HK-2 (cell line): ENCODE measurements around the gene AGT.
"Not testable (repeated sequence)": the region's sequence is repeated elsewhere in the genome, so short reads cannot be mapped to it uniquely, and the experiment has no call there.

Source experiments
- DNase-seq: peaks from one replicate; pipeline ENCODE4 v3.0.0-alpha.2; 2018; ENCODE audit not compliant: unreplicated experiment

Gene AGT

DNA sequence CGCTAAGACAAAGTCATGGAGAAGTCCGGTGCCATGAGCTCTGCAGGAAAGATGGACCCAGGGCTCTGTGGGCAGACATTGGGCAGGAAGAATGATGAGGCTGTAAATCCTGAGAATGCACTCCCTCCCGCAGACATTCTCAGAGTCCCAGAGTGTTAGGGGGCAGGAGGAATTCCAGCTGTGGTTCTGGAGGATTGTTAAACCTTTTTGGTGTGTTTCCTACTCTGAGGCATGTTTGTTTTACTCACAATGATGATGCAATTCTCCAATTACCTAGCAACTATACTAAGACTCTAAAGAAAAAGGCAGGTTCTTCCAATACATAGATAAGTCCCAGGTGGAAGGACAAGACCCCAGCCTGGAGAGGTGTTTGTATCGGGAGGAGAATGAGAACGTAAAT lies 30.5 kb upstream of the AGT start:
- DNase-seq, result no peak

DNA sequence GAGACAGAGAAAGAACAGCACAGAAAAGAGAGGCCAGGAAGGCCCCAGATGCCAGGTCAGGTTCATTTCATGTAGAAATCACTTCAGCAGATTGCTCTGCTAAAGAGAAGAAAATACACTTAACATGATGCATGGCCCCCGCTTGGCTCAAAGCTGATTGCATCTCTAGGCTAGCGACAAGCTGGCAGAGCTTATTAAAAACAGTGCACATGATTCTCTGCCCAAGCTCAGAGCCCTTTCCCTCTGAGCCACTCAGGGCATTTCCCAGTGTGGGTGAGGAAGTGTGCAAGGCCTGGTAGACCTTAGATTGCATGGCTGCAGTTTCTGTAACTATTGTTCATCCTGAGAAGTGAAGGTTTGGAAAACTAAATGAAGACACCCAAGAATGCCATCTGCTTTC lies 30.0 kb upstream of the AGT start:
- no peak for DNase-seq

DNA sequence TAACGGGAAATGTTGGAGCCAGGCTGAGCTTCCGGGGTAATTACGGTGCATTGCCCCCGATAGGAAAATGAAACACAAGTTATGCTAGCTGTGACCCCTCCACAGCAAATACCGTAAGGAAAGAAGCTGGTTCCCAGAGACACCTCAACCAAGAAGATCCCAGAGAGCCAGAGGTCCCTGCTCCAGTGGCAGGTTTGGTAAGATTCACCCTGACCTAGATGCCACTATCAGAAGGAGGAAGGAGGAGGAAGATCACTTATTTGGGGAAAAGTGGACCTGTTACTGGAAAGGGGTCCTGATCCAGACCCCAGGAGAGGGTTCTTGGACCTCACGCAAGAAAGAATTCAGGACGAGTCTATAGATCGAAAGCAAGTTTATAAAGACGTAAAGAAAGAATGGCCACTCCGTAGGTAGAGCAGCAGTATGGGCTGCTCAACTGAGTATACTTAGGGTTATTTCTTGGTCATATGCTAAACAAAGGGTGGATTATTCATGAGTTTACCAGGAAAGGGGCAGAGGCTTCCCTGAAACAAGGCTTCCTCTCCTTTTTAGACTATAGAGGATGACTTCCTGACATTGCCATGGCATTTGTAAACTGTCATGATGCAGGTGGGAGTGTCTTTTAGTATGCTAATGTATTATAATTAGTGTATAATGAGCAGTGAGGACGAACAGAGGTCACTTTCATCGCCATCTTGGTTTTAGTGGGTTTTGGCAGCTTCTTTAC lies 25.8 kb upstream of the AGT start:
- no peak for DNase-seq

GRCh38 chr1:230737622-230738262 lies 23.8 kb upstream of the AGT start:
- DNase-seq, result no peak

DNA sequence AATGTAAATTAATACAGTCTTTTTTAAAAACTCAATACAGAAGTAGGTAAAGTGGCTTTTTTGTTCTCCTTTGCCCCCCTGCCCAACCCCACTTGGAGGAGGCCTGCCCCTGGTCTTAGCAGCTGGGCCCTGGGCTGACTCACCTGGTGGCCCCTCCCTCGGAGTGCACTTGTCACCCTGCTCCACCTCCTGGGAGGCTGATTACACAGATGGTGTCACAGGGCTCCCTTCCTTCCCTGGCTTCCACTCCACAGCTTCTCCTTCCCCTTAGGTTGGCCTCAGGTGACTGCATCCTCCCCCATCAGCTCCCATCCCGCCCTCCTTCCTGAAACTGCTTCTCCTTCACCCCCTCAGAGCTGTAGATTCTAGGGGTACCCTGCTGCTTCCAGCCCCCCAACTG lies 21.5 kb upstream of the AGT start:
- DNase-seq, result no peak

- DNase-seq, result no peak
Measured at GRCh38 chr1:230730977-230731376, 17.1 kb upstream of the AGT start.

- no peak for DNase-seq
Measured at GRCh38 chr1:230728710-230729392, 14.9 kb upstream of the AGT start.

DNA sequence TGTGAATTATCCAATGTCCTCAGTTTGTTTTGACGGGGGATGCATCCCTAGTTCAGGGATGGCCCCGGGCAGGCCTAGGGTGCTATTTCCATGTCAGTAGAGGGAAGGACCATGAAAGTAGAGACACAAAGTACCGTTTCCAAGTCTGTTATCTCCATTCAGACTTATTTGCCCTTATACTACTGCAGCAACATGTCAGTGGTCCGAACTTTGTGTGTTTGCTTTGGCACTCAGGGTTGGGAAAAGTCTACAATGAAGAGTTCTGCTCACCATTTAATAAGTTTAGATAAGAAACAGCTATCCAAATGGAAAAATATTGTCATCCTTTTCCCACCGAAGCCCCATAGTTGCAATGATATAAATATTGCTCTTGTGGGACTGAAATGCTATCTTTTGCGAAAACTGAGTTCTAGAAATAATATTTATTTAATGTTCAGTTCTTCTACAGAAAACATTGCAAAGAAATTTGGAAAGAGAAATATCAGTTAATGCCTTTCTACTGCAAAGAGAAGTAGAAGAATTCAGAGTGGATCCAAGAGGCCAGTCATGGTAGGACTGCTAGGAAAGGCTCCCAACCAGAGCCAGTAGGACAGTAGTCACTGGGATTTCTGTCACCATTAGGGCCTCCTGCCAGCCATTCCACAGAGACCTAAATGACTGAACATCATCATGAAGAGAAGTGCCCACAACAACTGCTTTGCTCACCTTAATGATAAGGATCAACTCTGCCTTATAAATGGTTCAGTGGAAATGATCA lies 11.5 kb upstream of the AGT start:
- DNase-seq, result no peak

GRCh38 chr1:230721849-230722522 lies 8.1 kb upstream of the AGT start:
- not testable (repeated sequence) for DNase-seq

GRCh38 chr1:230717251-230717650 lies 3.3 kb upstream of the AGT start:
- DNase-seq, result no peak

DNA sequence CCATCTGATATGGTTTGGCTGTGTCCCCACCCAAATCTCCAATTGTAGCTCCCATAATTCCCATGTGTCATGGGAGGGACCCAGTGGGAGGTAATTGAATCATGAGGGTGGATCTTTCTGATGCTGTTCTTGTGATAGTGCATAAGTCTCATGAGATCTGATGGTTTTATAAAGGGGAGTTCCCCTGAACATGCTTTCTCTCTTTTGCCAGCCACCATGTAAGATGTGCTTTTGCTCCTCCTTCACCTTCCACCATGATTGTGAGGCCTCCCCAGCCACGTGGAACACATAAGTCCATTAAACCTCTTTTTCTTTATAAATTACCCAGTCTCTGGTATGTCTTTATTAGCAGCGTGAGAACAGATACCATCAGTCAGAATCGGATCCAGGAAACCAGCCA lies 2.5 kb upstream of the AGT start:
- DNase-seq, result not testable (repeated sequence)

DNA sequence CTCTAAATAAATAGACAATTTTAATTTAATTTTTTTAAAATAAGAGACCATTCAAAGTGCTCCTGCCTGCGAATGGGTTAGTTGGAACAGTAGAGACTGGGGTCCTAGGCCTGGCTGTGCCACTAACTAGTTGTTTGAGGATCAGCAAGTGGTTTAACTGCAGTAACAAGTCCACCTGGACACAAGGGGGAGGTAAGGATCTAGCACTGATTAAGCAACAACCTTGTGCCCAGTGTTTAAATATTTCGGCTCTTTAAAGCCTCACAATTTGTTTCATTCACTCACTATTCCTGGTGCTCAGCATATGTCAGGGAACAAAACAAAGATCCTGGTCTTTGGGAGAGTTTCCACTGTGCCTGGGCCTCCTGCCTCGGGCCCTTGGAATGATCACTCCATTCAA lies 1.6 kb upstream of the AGT start:
- DNase-seq, result no peak

DNA sequence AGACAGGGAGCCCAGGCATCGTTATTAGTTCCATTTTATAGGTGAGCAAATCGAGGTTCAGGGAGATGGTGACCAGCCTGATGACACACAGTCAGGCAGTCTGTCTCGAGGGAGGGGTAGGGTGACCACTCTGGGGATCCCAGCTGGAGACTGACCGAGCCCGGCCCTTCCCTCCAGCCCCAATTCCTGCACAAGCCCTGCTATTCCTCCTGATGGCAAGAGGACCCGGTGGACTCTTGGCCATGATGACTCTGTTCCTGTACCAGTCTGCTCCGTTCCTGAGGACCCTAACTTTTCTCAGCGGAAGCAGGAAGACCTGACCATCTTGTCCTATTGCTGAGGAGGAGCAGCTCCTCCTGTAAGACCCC lies 391 bp downstream of the AGT start:
- DNase-seq, result no peak

DNA sequence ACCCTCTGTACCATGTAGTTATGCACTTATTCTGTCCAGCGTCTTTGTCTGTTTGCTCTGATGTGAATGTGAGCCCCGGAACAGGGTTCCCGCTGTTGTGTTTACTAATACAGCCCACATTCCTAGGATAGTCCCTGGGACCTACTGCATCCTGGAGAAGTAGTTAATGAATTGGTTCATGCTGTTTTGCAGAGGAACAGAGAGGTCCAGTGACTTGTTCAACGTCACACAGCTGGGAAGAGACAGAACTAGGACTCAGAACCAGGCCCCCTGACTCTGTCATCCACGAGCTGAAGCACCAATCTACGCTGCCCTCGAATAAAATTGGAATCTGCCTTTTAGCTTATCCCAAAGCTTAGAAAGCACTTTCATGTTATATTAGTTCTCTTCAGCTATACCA lies 784 bp downstream of the AGT start:
- DNase-seq, result no peak

DNA sequence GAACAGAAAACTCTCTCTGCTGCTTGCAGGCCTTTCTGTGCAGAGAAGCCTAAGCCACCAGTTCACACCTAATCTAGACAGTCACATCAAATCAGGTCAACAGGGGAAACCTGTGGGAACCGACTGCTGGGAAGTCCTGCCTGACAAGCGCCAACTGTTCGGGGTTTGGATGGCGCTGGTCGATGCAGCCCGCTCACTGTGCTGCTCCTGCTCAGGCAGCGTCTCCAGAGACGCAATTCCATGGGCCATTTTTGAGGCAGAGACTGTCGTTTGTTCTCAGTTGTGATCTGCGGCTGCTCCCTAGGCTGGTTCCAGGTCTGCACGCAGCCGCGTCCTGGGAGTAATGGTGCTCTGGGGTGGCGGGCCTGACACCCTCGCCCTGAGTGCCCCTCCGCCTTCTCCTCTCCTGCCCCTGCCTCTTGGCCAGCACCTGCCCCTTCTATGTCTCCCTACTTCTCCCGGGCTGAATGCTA lies 1.4 kb downstream of the AGT start:
- DNase-seq, result no peak

- DNase-seq, result no peak
Measured at GRCh38 chr1:230711245-230711644, 2.7 kb downstream of the AGT start.

DNA sequence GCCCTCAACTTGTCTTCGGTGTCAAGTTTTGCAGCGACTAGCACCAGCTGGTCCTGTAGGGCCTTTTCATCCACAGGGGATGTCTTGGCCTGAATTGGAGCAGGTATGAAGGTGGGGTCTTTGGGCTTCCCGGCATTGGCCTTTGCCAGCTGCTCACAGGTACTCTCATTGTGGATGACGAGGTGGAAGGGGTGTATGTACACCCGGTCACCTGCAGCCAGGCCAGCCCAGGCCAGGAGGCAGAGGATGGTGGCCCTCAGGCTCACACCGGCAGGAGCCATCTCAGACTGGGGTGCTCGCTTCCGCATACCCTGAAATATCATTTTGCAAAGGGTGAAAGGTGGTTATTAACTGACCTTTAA lies 3.4 kb downstream of the AGT start:
- no peak for DNase-seq

GRCh38 chr1:230709619-230710542 lies 4.0 kb downstream of the AGT start:
- DNase-seq, result no peak

- no peak for DNase-seq
Measured at GRCh38 chr1:230708631-230709580, 5.0 kb downstream of the AGT start.
